Left lung (tissue), 10 donors: ENCODE measurements around the gene ENO1. TPM values are rescaled to one million over a fixed set of nuclear protein-coding genes. Genes with fewer than 3 reads are reported as not detected.

Source experiments
- ATAC-seq: fragments of 200-7000 bp; cut with Tn5 transposase; one replicate; pipeline ENCODE4 v1.9.1; 2020; ENCODE audit warnings: moderate library complexity
- DNase-seq, 4 donors: peaks; one replicate each; pipeline ENCODE4 v3.0.0-alpha.2; 2013 to 2020
- H3K27ac ChIP-seq, 2 donors: fragments of 200-600 bp; sonication (generic) in 1 of 2; one replicate each; pipeline versions ENCODE4 v1.5.0 to v1.8.0; 2020 to 2021
- H3K27me3 ChIP-seq, 2 donors: fragments of 200-600 bp; sonication (generic) in 1 of 2; one replicate each; pipeline versions ENCODE4 v1.5.0 to v1.8.0; 2020 to 2021
- H3K36me3 ChIP-seq, 2 donors: fragments of 200-600 bp; sonication (generic) in 1 of 2; one replicate each; pipeline versions ENCODE4 v1.5.0 to v1.8.0; 2020 to 2021
- H3K4me1 ChIP-seq, 2 donors: fragments of 200-600 bp; one replicate each; pipeline ENCODE4 v1.8.0; 2021
- H3K4me3 ChIP-seq, 2 donors: fragments of 200-600 bp; sonication (generic) in 1 of 2; one replicate each; pipeline versions ENCODE4 v1.5.0 to v1.8.0; 2020 to 2021; ENCODE audit warnings: mild to moderate bottlenecking in 1 of 2
- H3K9me3 ChIP-seq, 2 donors: fragments of 200-600 bp; sonication (generic) in 1 of 2; one replicate each; pipeline versions ENCODE4 v1.5.0 to v1.8.0; 2020 to 2021
- CTCF ChIP-seq, 2 donors: fragments of 200-600 bp; sonication (generic) in 1 of 2; IDR thresholded peaks; one replicate each; pipeline versions ENCODE4 v1.5.0 to v1.8.0; 2021; ENCODE audit warnings: antibody characterized with exemption in 2 of 2
- intact Hi-C, 2 donors: fragments of 100-400 bp; cut with DNase I; formaldehyde crosslinking; loops; one replicate each; pipeline versions ENCODE4 v1.11.2 to v1.14.2; 2022
- polyA plus RNA-seq, 6 donors: library from polyadenylated mRNA; unstranded; fragments of 120-200 nt; gene quantifications; one replicate each; pipeline ENCODE4 v1.2.1, GENCODE V29; 2013; ENCODE audit not compliant: insufficient read length in 6 of 6
- total RNA-seq, 2 donors: library from RNA; stranded (reverse); fragmentation: NEBNext Ultra II Directional; extraction: Animal tissue kit (Norgen Biotek cat#: 25700); gene quantifications; one replicate each; pipeline ENCODE4 v1.2.1, GENCODE V29; 2021
- donor health status: DM: no; HTN: yes; CAD: no.
- donor health status: DM: no; HTN: no; CAD: no.

Gene ENO1
- total and polyA plus RNA-seq, 8 donors = 695 to 1,734 (median 783) TPM

- Histone ChIP-seq H3K36me3 (no peaks in the 10 kb centered on the region), H3K9me3 (no peaks in the 10 kb centered on the region), H3K4me3 (no peak overlapping the region), H3K4me1 (peaks cover 0 to 15% of the 10 kb centered on the region in 2 donors), H3K27ac (no peak overlapping the region), H3K27me3 (no peaks in the 10 kb centered on the region)
- TF ChIP-seq CTCF (IDR thresholded peaks at IDR 0.05) = no peak
- ATAC-seq (no peak), DNase-seq (no peak)
- intact Hi-C loops = loop anchor here in 1 of 2 donors (10.0 kb wide), 1 partner anchor 281 kb away; no protein-coding TSS in a partner anchor
Observed at GRCh38 chr1:8846263-8846662, 32.2 kb downstream of the ENO1 start.

- H3K27ac ChIP-seq = no peak overlapping the region
- H3K4me1 ChIP-seq = peaks cover 0 to 15% of the 10 kb centered on the region in 2 donors
- H3K36me3 ChIP-seq = no peaks in the 10 kb centered on the region
- H3K9me3 ChIP-seq = no peaks in the 10 kb centered on the region
- H3K4me3 ChIP-seq = no peak overlapping the region
- TF ChIP-seq CTCF (IDR thresholded peaks at IDR 0.05) = no peak
- no peaks in the 10 kb centered on the region for H3K27me3 ChIP-seq
- ATAC-seq = no peak
- intact Hi-C loops = loop anchor here in 1 of 2 donors (10.0 kb wide), 1 partner anchor 281 kb away; no protein-coding TSS in a partner anchor
- DNase-seq = no peak
Observed at GRCh38 chr1:8845104-8846097, 33.1 kb downstream of the ENO1 start.

- no peaks in the 10 kb centered on the region for H3K27me3 ChIP-seq
- no peak for TF ChIP-seq CTCF (IDR thresholded peaks at IDR 0.05)
- DNase-seq (no peak), ATAC-seq (no peak)
- no peaks in the 10 kb centered on the region for H3K36me3 ChIP-seq
- peaks cover 0 to 15% of the 10 kb centered on the region in 2 donors for H3K4me1 ChIP-seq
- no peak overlapping the region for H3K27ac ChIP-seq
- intact Hi-C loops = loop anchor here in 1 of 2 donors (10.0 kb wide), 1 partner anchor 280 kb away; no protein-coding TSS in a partner anchor
- no peaks in the 10 kb centered on the region for H3K9me3 ChIP-seq
- no peak overlapping the region for H3K4me3 ChIP-seq
Observed at GRCh38 chr1:8844501-8845006, 33.9 kb downstream of the ENO1 start.

GRCh38 chr1:8841395-8841794, 37.1 kb downstream of the ENO1 start:
- TF ChIP-seq CTCF (IDR thresholded peaks at IDR 0.05) = no peak
- Histone ChIP-seq H3K4me3 (no peak overlapping the region), H3K9me3 (no peaks in the 10 kb centered on the region), H3K27ac (no peak overlapping the region), H3K4me1 (no peaks in the 10 kb centered on the region), H3K36me3 (no peaks in the 10 kb centered on the region), H3K27me3 (no peaks in the 10 kb centered on the region)
- DNase-seq (no peak), ATAC-seq (no peak)
- intact Hi-C loops = loop anchor here in 1 of 2 donors (10.0 kb wide), 1 partner anchor 277 kb away; no protein-coding TSS in a partner anchor

GRCh38 chr1:8839990-8840389, 38.5 kb downstream of the ENO1 start:
- H3K36me3 ChIP-seq = no peaks in the 10 kb centered on the region
- DNase-seq (no peak), ATAC-seq (no peak)
- TF ChIP-seq CTCF (IDR thresholded peaks at IDR 0.05) = no peak
- H3K4me3 ChIP-seq = no peak overlapping the region
- H3K9me3 ChIP-seq = no peaks in the 10 kb centered on the region
- no peaks in the 10 kb centered on the region for H3K4me1 ChIP-seq
- intact Hi-C loops = loop anchor here in 1 of 2 donors (10.0 kb wide), 1 partner anchor 275 kb away; no protein-coding TSS in a partner anchor
- H3K27ac ChIP-seq = no peak overlapping the region
- no peaks in the 10 kb centered on the region for H3K27me3 ChIP-seq
